H1 (cell line): Measurements from ENCODE around the gene PDE6D. TPM values are rescaled to one million over a fixed set of nuclear protein-coding genes. Genes with fewer than 3 reads are reported as not detected.
A peak's percentile ranks its signal among the peaks of the same experiment; 100 is the strongest.

Experiments used
- CTCF ChIA-PET: fragments of 300-600 bp; sonication (Branson Sonifier 250); formaldehyde crosslinking; loops from one replicate; lab custom pipeline; 2021; ENCODE audit not compliant: partially characterized antibody; lab: Charles Lee
- POLR2A ChIA-PET: fragments of 300-600 bp; sonication (Branson Sonifier 250); formaldehyde crosslinking; loops from one replicate; lab custom pipeline; 2021; ENCODE audit warnings: inconsistent platforms; ENCODE audit not compliant: partially characterized antibody; lab: Charles Lee
- DNase-seq, 2 experiments: peaks; one replicate each; pipeline versions ENCODE4 v3.0.0 to v3.0.0-alpha.2; 2010 to 2022; ENCODE audit warnings: low spot score in 2 of 2, low read depth in 1 of 2, mixed read lengths in 1 of 2
- FAIRE-seq: peaks from 2 replicates; lab custom pipeline; 2011; peaks lifted over from hg19 to GRCh38; lab: Jason Lieb, UNC
- H2AFZ ChIP-seq: 2 replicates; pipeline ENCODE4 v1.8.1; 2012; ENCODE audit warnings: low read length, inconsistent platforms
- H2AK5ac ChIP-seq: 2 replicates; pipeline ENCODE4 v1.6.1; 2013; ENCODE audit warnings: low read depth, low read length
- H2BK120ac ChIP-seq: replicated peaks from 2 replicates; pipeline ENCODE3; 2013; ENCODE audit warnings: low read depth, low read length, inconsistent platforms
- H2BK12ac ChIP-seq: 2 replicates; pipeline ENCODE4 v1.6.1; 2013; ENCODE audit warnings: low read depth, low read length
- H2BK15ac ChIP-seq: 2 replicates; pipeline ENCODE4 v1.6.1; 2013; ENCODE audit warnings: low read length
- H2BK20ac ChIP-seq: 2 replicates; pipeline ENCODE4 v1.6.1; 2013; ENCODE audit warnings: low read length
- H2BK5ac ChIP-seq: 2 replicates; pipeline ENCODE4 v1.6.1; 2013; ENCODE audit warnings: low read depth, low read length
- H3K14ac ChIP-seq: 2 replicates; pipeline ENCODE4 v1.6.1; 2013; ENCODE audit warnings: inconsistent platforms; ENCODE audit not compliant: insufficient read length
- H3K18ac ChIP-seq: 2 replicates; pipeline ENCODE4 v1.6.1; 2013; ENCODE audit warnings: low read length; ENCODE audit errors: extremely low read depth
- H3K23ac ChIP-seq: 2 replicates; pipeline ENCODE4 v1.6.1; 2013; ENCODE audit warnings: inconsistent platforms; ENCODE audit not compliant: insufficient read length
- H3K23me2 ChIP-seq: 2 replicates; pipeline ENCODE4 v1.6.1; 2013; ENCODE audit warnings: low read depth, low read length
- H3K27ac ChIP-seq: 2 replicates; pipeline ENCODE4 v1.6.1; 2011; ENCODE audit warnings: low read depth, low read length, inconsistent platforms
- H3K27me3 ChIP-seq, 4 experiments: replicated peaks in 1 of 4; 1 replicate in 1 of 4; 2 replicates in 3 of 4; pipeline versions ENCODE4 v1.6.1 to v1.8.1; 2011 to 2013; ENCODE audit warnings: low read length in 3 of 4, mild to moderate bottlenecking in 3 of 4, inconsistent platforms in 2 of 4, mixed read lengths in 2 of 4, moderate library complexity in 1 of 4; ENCODE audit not compliant: control insufficient read depth in 3 of 4, insufficient read depth in 3 of 4; ENCODE audit errors: extremely low read depth in 1 of 4
- H3K36me3 ChIP-seq, 4 experiments: 2 replicates each; pipeline versions ENCODE4 v1.6.1 to v1.8.1; 2011 to 2013; ENCODE audit warnings: mild to moderate bottlenecking in 4 of 4, low read length in 3 of 4, moderate library complexity in 2 of 4, control low read depth in 1 of 4, inconsistent platforms in 1 of 4; ENCODE audit not compliant: insufficient read depth in 4 of 4, control insufficient read depth in 2 of 4
- H3K4ac ChIP-seq: replicated peaks from 2 replicates; pipeline ENCODE3; 2013; ENCODE audit warnings: low read length, low read depth, mixed read lengths, inconsistent platforms; ENCODE audit not compliant: insufficient read length
- H3K4me1 ChIP-seq, 4 experiments: replicated peaks in 1 of 4; 1 replicate in 1 of 4; 2 replicates in 3 of 4; pipeline versions ENCODE4 v1.6.1 to v1.8.1; 2011 to 2013; ENCODE audit warnings: low read length in 3 of 4, inconsistent platforms in 2 of 4, mixed read lengths in 1 of 4; ENCODE audit not compliant: insufficient read depth in 4 of 4, control insufficient read depth in 3 of 4
- H3K4me2 ChIP-seq, 2 experiments: 2 replicates each; pipeline versions ENCODE4 v1.6.1 to v1.8.1; 2011 to 2013; ENCODE audit warnings: low read depth in 2 of 2, low read length in 2 of 2, control low read depth in 1 of 2, inconsistent platforms in 1 of 2, mild to moderate bottlenecking in 1 of 2; ENCODE audit not compliant: insufficient read depth in 1 of 2
- H3K4me3 ChIP-seq, 4 experiments: fragments of 200-600, 300-600 bp in 1 of 4; sonication (generic), shearing (Covaris generic), sonication (Bioruptor Twin) in 1 of 4; 2 replicates each; pipeline versions ENCODE4 v1.5.1 to v1.8.1; 2011 to 2016; ENCODE audit warnings: low read length in 4 of 4, low read depth in 3 of 4, control low read depth in 2 of 4, inconsistent platforms in 2 of 4, mild to moderate bottlenecking in 2 of 4, mixed read lengths in 1 of 4, moderate library complexity in 1 of 4; ENCODE audit not compliant: insufficient read depth in 2 of 4; ENCODE audit errors: extremely low read depth in 1 of 4
- H3K56ac ChIP-seq: replicated peaks from 2 replicates; pipeline ENCODE3; 2013; ENCODE audit warnings: low read depth, mild to moderate bottlenecking, mixed read lengths, low read length, inconsistent platforms; ENCODE audit not compliant: insufficient read length
- H3K79me1 ChIP-seq: 2 replicates; pipeline ENCODE4 v1.6.1; 2013; ENCODE audit warnings: low read depth, low read length, control low read depth
- H3K79me2 ChIP-seq, 2 experiments: 2 replicates each; pipeline versions ENCODE4 v1.6.1 to v1.8.1; 2012 to 2013; ENCODE audit warnings: low read length in 2 of 2, mild to moderate bottlenecking in 2 of 2, inconsistent platforms in 1 of 2; ENCODE audit not compliant: insufficient read depth in 2 of 2, control insufficient read depth in 1 of 2
- H3K9ac ChIP-seq, 4 experiments: replicated peaks in 1 of 4; 1 replicate in 1 of 4; 2 replicates in 3 of 4; pipeline versions ENCODE4 v1.6.1 to v1.8.1; 2011 to 2013; ENCODE audit warnings: low read depth in 3 of 4, low read length in 3 of 4, control low read depth in 2 of 4, mild to moderate bottlenecking in 2 of 4, moderate library complexity in 2 of 4, inconsistent platforms in 1 of 4; ENCODE audit errors: extremely low read depth in 1 of 4
- H3K9me3 ChIP-seq, 2 experiments: 2 replicates each; pipeline versions ENCODE4 v1.6.1 to v1.8.1; 2012 to 2013; ENCODE audit warnings: mild to moderate bottlenecking in 2 of 2, moderate library complexity in 2 of 2, control low read depth in 1 of 2, inconsistent platforms in 1 of 2, low read depth in 1 of 2, low read length in 1 of 2, mixed read lengths in 1 of 2; ENCODE audit not compliant: insufficient read depth in 2 of 2
- H4K20me1 ChIP-seq, 2 experiments: replicated peaks in 1 of 2; 2 replicates each; pipeline versions ENCODE3 to v1.8.1; 2011 to 2013; ENCODE audit warnings: inconsistent platforms in 2 of 2, low read length in 2 of 2, mild to moderate bottlenecking in 1 of 2; ENCODE audit not compliant: insufficient read depth in 2 of 2, control insufficient read depth in 1 of 2
- H4K5ac ChIP-seq: 2 replicates; pipeline ENCODE4 v1.6.1; 2013; ENCODE audit warnings: low read length, low read depth, mixed read lengths, inconsistent platforms; ENCODE audit not compliant: insufficient read length
- H4K8ac ChIP-seq: 2 replicates; pipeline ENCODE4 v1.8.0; 2013; ENCODE audit warnings: mild to moderate bottlenecking, moderate library complexity, low read length, inconsistent platforms; ENCODE audit not compliant: insufficient read depth; ENCODE audit errors: extremely low read depth
- H4K91ac ChIP-seq: replicated peaks from 2 replicates; pipeline ENCODE3; 2013; ENCODE audit warnings: low read length, mixed read lengths, inconsistent platforms; ENCODE audit not compliant: insufficient read length
- ASH2L ChIP-seq: fragments of 200-600, 300-600 bp; sonication (generic); IDR thresholded peaks from one replicate; pipeline ENCODE4 v1.7.1; 2017; ENCODE audit warnings: low read length
- CREB1 ChIP-seq: IDR thresholded peaks from 2 replicates; pipeline ENCODE4 v1.6.1; 2012; ENCODE audit warnings: inconsistent platforms
- GABPA ChIP-seq: IDR thresholded peaks from 2 replicates; pipeline ENCODE4 v1.6.1; 2011; ENCODE audit warnings: mild to moderate bottlenecking, low read length, moderate library complexity, borderline replicate concordance; ENCODE audit not compliant: insufficient read depth
- KDM4A ChIP-seq: IDR thresholded peaks from one replicate; pipeline ENCODE4 v1.7.1; 2012; ENCODE audit warnings: low read depth, mild to moderate bottlenecking, moderate library complexity, low read length, inconsistent platforms; ENCODE audit not compliant: severe bottlenecking
- PHF8 ChIP-seq: fragments of 200-600 bp; sonication (generic); conservative IDR thresholded peaks from 2 replicates; pipeline ENCODE4 v1.7.1; 2012; ENCODE audit warnings: low read depth, mild to moderate bottlenecking, inconsistent platforms, low read length, moderate library complexity
- POLR2A ChIP-seq, 2 experiments: IDR thresholded peaks; 1 replicate in 1 of 2; 2 replicates in 1 of 2; pipeline ENCODE4 v1.6.1; 2011; ENCODE audit warnings: low read depth in 2 of 2, low read length in 2 of 2, mild to moderate bottlenecking in 2 of 2; ENCODE audit errors: control extremely low read depth in 1 of 2
- RFX5 ChIP-seq: IDR thresholded peaks from 2 replicates; pipeline ENCODE4 v1.6.1; 2011; ENCODE audit warnings: low read depth, low read length, improper control_type of control experiment, borderline replicate concordance
- RXRA ChIP-seq: IDR thresholded peaks from 2 replicates; pipeline ENCODE4 v1.6.1; 2011; ENCODE audit warnings: low read depth, mild to moderate bottlenecking, low read length, moderate library complexity; ENCODE audit not compliant: insufficient read depth
- SP1 ChIP-seq: IDR thresholded peaks from 2 replicates; pipeline ENCODE4 v1.6.1; 2011; ENCODE audit warnings: low read depth, low read length
- TAF1 ChIP-seq: IDR thresholded peaks from 2 replicates; pipeline ENCODE4 v1.6.1; 2011; ENCODE audit warnings: mild to moderate bottlenecking, low read depth, low read length
- YY1 ChIP-seq: IDR thresholded peaks from 2 replicates; pipeline ENCODE4 v1.6.1; 2011; ENCODE audit warnings: low read depth, mild to moderate bottlenecking, low read length
- ZNF274 ChIP-seq: IDR thresholded peaks from 2 replicates; pipeline ENCODE4 v1.7.0; 2012; ENCODE audit warnings: low read length, borderline replicate concordance; ENCODE audit errors: extremely low read depth
- WGBS, 2 experiments: shearing (Covaris generic) in 1 of 2; methylation state at CpG; one replicate each; pipeline versions ENCODE4 v1.1.6 to v1.1.7; 2013 to 2015; ENCODE audit warnings: low lambda C conversion rate in 2 of 2, mixed read lengths in 2 of 2, inconsistent platforms in 1 of 2, low coverage in 1 of 2, missing lambda C conversion rate in 1 of 2; ENCODE audit not compliant: insufficient replicate concordance in 2 of 2, insufficient coverage in 1 of 2, insufficient read length in 1 of 2; ENCODE audit errors: extremely low coverage in 1 of 2, missing lambda C conversion rate in 1 of 2; 5-methylcytosine and 5-hydroxymethylcytosine counted together
- polyA plus RNA-seq, 7 experiments: library from polyadenylated mRNA; depleted of rRNA in 3 of 7; stranded (reverse) in 5 of 7; unstranded in 2 of 7; fragments of >200 nt in 5 of 7; fragments of 200-250 nt in 2 of 7; gene quantifications; 1 replicate in 5 of 7; 2 replicates in 1 of 7; 4 replicates in 1 of 7; pipeline versions ENCODE4 v1.2.1 to v1.2.3, GENCODE V29; 2011 to 2013; ENCODE audit warnings: missing spikeins in 2 of 7, mixed read lengths in 2 of 7
- total RNA-seq: library from RNA; stranded (reverse); fragmentation: NEBNext Ultra II Directional; extraction: Animal tissue kit (Norgen Biotek cat#: 25700); gene quantifications from 2 replicates; pipeline ENCODE4 v1.2.1, GENCODE V29; 2021

Gene PDE6D
- total and polyA plus RNA-seq, 2 of the 8 experiments (the other 6 are each of a cell fraction or from before 2014, with no cell fraction given) = 33.7 to 63.9 TPM

DNA sequence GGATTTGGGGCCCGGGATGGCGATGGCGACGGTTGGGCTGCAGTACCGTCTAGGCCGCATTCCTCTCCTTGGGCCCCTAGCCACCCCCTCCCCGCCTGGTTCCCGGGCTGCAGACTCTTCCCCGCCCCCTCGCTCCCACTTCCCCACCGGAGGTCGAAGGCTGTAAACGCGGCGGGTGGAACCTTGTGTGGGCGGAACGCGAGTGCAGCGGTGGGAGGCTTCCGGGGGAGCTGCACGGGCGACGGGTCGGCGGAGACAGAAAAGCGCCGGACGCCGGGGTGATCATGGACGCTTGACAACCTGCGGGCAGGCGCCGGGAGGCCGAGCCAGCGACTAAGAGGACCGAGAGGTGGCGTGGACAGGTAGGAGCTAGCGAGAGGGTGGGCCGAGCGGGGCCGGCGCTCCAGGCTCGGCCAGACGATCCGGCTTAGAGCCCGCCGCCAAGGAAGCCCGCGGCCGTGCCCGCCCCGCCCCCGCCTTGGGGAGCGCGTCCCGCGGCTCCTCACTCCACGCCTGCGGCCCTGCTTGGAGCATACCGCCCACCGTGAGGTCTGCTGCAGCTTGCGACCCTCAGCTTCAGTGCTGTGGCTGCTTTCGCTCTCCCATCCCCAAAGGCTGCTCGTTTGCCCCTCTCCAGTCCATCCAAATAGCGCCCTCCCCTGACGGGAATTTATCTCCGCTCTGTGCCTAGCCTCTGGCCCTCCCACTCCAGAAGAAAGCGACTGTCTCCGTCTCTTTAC, 5.3 kb upstream of the PDE6D start, which contains the start of gene COPS7B:
Gene COPS7B, plus strand, starts transcription at position 269 of the 740 bp plus-strand sequence. CDS start 2,126 bp downstream, outside the sequence.
- no peak within 1 kb of the TSS for H3K23ac ChIP-seq
- H2BK15ac ChIP-seq = no peak within 1 kb of the TSS
- H3K36me3 ChIP-seq = peaks cover 0 to 14% (median 8%) of the 10 kb centered on the region in 4 experiments; a peak in 6 of 8 replicates
- H2BK5ac ChIP-seq = peak within 1 kb of the TSS; percentile 4; the same call in 1 of the 2 replicates
- H3K27ac ChIP-seq = peak within 1 kb of the TSS; percentile 92
- no peak within 1 kb of the TSS for H2AK5ac ChIP-seq
- H3K9ac ChIP-seq = peak within 1 kb of the TSS; percentile 59 to 90 (median 70)
- 0 out of 2 replicates have a peak within 1 kb of the TSS, but pooled peaks have one; percentile 48 for H3K18ac ChIP-seq
- no peak within 1 kb of the TSS for H3K56ac ChIP-seq
- H2BK120ac ChIP-seq = peak within 1 kb of the TSS; percentile 77
- peak within 1 kb of the TSS; percentile 96 for H4K8ac ChIP-seq
- H2BK20ac ChIP-seq = no peak within 1 kb of the TSS
- no peaks in the 10 kb centered on the region for H3K9me3 ChIP-seq
- H2AFZ ChIP-seq = peak within 1 kb of the TSS; percentile 88; the same call in 1 of the 2 replicates
- DNase-seq (peak; percentile 77 to 93), FAIRE-seq (peak; percentile 45)
- peak within 1 kb of the TSS; percentile 13 for H4K91ac ChIP-seq
- H4K20me1 ChIP-seq = peaks cover 2 to 3% of the 10 kb centered on the region in 2 experiments
- H3K23me2 ChIP-seq = peaks cover 10% of the 10 kb centered on the region
- H2BK12ac ChIP-seq = no peak within 1 kb of the TSS
- peak within 1 kb of the TSS; percentile 71 to 92 for H3K4me2 ChIP-seq
- CTCF ChIA-PET = interaction anchor here (0.6 to 3.9 kb wide), 13 partner anchors 9 to 176 kb away, joined by 3 to 35 read pairs (median 5); no protein-coding TSS in a partner anchor
- 2% methylated on average over 36 of the region's 69 CpGs; no CpG with 5 or more reads in 1 of the 2 experiments for WGBS, 2 experiments
- H3K4me3 ChIP-seq = peak within 1 kb of the TSS; percentile 66 to 87 (median 74)
- H4K5ac ChIP-seq = peak within 1 kb of the TSS; percentile 86
- peaks cover 0 to 68% of the 10 kb centered on the region in 2 experiments; a peak in 3 of 4 replicates for H3K79me2 ChIP-seq
- no peaks in the 10 kb centered on the region for H3K27me3 ChIP-seq
- peaks cover 0 to 8% (median 2%) of the 10 kb centered on the region in 4 experiments; a peak in 3 of 7 replicates for H3K4me1 ChIP-seq
- POLR2A ChIA-PET = interaction anchor here (0.7 to 3.1 kb wide), 10 partner anchors 11 to 322 kb away, joined by 3 to 18 read pairs (median 4); partner anchors contain the start of genes NCL and PTMA
- peak within 1 kb of the TSS; percentile 4 for H3K4ac ChIP-seq
- H3K14ac ChIP-seq = no peak within 1 kb of the TSS
- H3K79me1 ChIP-seq = no peaks in the 10 kb centered on the region; the same call in 1 of the 2 replicates
- TF ChIP-seq RXRA = no peak
- TF ChIP-seq YY1 = peak; percentile 92
- TF ChIP-seq ASH2L = peak; percentile 96
- TF ChIP-seq POLR2A (IDR thresholded peaks at IDR 0.05; ENCODE audit: control extremely low read depth in 1 of 2, low read depth in 2 of 2, low read length in 2 of 2) = peak; percentile 23 to 86
- no peak for TF ChIP-seq KDM4A
- TF ChIP-seq RFX5 = no peak
- TF ChIP-seq PHF8 = peak; percentile 64
- peak; percentile 93 for TF ChIP-seq TAF1
- TF ChIP-seq GABPA = peak; percentile 97
- TF ChIP-seq CREB1 = peak; percentile 74; the same call in 1 of the 2 replicates
- peak; percentile 56 for TF ChIP-seq SP1
- TF ChIP-seq ZNF274 = no peak
